ENCODE results near the gene PIP. TPM values are rescaled to one million over a fixed set of nuclear protein-coding genes. Genes with fewer than 3 reads are reported as not detected.
"Not testable (repeated sequence)": the region's sequence is repeated elsewhere in the genome, so short reads cannot be mapped to it uniquely, and the experiment has no call there.

PIP gene
- total RNA-seq, 1 donor from 2014 or later = 0.56 TPM

DNA sequence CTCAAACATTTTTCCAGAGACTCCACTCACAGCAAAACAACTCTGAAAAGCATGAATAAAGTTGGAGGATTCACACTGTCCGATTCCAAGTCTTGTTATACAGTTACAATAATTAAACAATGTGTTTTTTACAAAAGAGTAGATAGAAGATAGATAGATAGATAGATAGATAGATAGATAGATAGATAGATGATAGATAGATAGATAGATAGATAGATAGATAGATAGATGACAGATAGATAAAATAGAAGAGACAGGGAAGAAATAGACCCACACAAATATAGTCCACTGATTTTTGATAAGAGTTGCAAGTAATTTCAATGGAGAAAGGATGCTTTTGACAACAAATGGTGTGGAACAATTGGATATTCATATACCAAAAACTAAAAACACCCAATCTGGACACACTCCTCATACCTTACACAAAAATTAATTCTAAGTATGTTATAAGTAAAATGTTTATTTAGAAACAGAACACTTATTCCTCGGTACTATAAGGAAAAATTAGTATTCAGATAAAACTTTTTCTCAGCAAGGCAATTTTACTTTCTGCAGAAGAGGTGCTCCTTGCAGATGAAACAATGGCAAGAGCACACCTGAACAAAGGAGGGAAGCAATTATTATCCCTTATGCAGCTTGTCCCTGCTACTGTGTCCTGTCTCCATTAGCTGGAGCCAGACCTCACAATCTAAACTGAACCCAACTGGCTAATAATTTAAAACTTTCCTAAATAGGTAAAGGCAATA is 45.7 kb downstream of the PIP start:
- no peak for ATAC-seq

DNA sequence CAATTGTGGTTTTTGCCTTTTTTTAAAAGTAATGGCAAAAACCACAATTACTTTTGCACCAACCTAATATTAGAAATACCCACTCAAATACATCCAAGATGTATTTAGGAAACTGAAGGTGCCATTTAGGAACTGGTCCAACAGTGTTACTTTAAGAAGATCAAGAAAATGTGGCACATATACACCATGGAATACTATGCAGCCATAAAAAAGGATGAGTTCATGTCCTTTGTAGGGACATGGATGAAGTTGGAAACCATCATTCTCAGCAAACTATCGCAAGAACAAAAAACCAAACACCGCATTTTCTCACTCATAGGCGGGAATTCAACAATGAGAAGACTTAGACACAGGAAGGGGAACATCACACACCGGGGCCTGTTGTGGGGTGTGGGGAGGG is 48.9 kb downstream of the PIP start:
- not testable (repeated sequence) for ATAC-seq

DNA sequence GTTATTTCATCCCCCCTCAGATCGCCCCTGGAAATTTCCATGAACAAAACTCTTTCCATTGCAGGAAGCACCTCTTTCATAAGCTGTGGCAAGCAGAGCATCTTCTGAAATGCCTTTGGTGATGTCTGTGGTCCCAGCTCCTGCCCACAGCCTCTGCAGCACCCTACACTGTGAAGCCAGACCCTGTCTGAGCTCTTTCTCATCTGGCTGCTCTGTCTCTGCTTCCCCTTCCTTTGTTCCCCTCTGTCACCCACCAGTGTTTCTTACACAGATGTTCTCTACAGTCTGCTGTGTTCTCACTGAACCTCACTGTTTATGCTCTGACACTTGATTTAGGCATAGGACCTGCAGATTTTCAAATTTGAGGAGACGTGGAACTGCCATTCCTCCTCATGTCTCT is 49.5 kb downstream of the PIP start:
- ATAC-seq = no peak

DNA sequence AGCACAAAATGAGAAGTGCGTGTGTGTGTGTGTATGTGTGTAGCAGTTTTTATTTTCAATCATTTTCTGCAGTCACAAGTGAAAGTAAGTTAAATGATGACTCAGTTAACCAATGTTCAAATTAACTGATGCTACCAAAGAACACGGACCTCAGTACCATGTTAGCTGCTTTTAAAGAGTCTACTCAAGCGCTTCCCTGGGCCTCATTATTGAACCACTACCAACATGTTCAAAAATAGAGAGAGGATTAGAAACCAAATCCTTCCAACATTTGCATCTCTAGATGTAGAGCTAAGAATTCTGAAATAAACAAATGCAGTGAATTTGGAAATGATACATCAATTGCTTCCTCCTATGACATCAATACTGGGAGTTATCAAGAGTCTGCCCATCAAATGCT is 51.1 kb downstream of the PIP start, which contains the start of gene TAS2R39:
Gene TAS2R39 (plus strand): TSS at position 396 of the 400 bp plus-strand sequence. CDS start 0 bp downstream, at position 396.
- ATAC-seq = no peak

DNA sequence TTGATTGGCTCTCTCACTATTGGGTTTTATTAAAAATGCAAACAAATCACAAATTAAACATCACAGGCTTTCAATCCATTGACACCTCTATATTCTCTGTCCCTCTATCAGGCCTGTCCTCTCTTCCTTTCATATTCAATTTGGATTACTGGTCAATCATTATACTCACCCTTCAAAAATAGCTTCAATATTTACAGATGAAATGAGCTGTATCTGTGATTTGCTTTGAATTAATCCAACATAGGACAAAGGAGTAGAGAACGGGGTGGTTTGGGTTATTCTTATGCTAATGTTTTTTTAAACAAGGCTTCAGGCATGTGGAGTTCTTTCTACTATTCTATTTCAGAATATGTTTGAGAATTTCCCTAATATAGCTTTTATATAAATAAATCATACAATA is 53.7 kb downstream of the PIP start:
- no peak for ATAC-seq

DNA sequence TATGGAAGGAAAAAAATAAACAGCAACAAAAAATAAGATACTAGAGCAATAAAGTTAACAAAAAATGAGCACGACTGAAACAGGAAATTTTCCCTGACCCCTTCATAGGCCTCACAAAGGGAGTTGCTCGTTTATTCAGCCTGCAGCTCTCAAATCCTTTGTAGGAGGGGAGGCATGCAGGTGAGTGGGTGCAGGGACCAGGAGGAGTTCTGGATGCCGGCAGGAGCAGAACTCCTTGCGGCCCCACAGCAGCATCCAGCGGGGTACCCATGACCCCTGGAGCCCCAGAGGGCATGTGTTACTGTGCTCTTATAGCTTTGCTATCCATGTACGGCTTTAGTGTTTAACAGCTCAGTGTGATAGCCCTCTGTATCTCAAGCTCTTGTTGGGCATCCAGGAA is 57.1 kb downstream of the PIP start:
- no peak for ATAC-seq

Other genes starting within 250 kb of the PIP start
- 0.68 TPM for gene TRPV6, start 246.3 kb upstream of the PIP start, total RNA-seq
- not detected for gene TRPV5, start 198.3 kb upstream of the PIP start, total RNA-seq
- not detected for gene LLCFC1, start 192.6 kb upstream of the PIP start, total RNA-seq
- gene KEL, start 169.7 kb upstream of the PIP start, total RNA-seq = 0.32 TPM
- not detected for gene OR9A2, start 104.9 kb upstream of the PIP start, total RNA-seq
- gene OR6V1, start 79.7 kb upstream of the PIP start, total RNA-seq = not detected
- gene TAS2R39, start 51.3 kb downstream of the PIP start, total RNA-seq = not detected
- not detected for gene TAS2R40, start 90.0 kb downstream of the PIP start, total RNA-seq
- gene GSTK1, start 131.4 kb downstream of the PIP start, total RNA-seq = 109 TPM
- 0.44 TPM for gene TMEM139, start 152.9 kb downstream of the PIP start, total RNA-seq
- gene CASP2, start 156.3 kb downstream of the PIP start, total RNA-seq = 28.3 TPM
- gene CLCN1, start 184.0 kb downstream of the PIP start, total RNA-seq = 0.68 TPM
- 0.44 TPM for gene FAM131B, start 230.6 kb downstream of the PIP start, total RNA-seq
- gene ZYX, start 249.3 kb downstream of the PIP start, total RNA-seq = 82.3 TPM